NCI-H146 treated with DMSO at 0.1 percent for 48 hours (cell line): ENCODE results near the gene CEP83.

Experiments used
- DNase-seq: peaks from one replicate; lab custom pipeline; 2025; ENCODE audit not compliant: unreplicated experiment; lab: John Stamatoyannopoulos, UW

Gene CEP83

DNA sequence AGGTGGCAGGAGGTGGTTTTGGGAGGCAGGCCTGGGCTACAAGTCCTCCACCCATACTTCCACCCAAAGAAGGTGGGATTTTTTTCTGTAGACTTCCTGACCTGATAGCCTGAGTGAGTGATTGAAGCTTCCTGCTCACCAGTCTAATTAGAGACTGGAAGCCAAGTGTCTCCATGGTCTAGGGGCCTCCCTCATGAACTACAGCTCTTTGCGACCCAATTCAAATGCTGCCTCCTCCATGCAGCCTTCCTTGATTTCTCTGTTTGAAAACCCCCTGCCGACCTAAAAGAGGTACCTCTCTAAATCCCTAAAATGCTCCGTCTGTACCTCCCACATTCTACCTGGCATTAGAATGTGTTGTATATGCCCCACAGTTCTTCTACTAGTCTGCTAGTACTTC is 186.4 kb downstream of the CEP83 start:
- no peak for DNase-seq

DNA sequence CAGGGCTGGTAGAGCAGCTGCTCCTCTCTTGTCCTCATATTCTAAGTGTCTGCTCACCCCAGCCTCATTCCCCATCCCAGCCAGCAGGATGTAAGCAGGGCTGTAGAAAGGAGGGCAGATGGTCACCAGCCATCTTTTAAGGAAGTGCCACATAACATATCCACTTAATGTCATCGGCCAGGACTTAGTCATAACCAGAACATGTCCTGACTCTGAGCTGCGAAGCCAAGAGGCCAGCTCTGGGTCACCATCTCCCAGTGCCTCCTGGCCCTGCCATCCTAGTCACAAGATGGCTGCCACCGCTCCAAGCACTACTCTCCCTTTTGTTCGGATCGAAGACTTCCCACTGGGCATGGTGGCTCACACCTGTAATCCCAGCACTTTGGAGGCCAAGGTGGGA is 187.4 kb downstream of the CEP83 start:
- no peak for DNase-seq

DNA sequence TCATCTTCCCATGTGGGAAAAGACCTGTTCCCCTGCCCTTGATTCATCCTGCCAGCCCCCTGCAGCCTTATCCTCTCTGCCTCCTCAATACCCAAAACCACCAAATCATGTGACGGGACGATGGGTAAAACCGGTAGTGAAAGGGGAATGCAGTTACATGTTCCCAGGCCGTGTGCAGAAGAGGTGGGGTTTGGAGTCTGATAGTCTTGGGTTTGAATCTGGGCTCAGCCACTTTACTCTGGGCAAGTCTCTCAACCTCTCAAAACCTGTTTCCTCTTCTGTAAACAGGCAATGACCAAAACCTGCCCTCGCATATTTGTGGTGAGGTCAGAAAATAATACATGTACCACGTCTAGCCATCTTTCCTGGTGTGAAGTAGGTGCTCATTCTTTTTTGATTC is 188.3 kb downstream of the CEP83 start:
- no peak for DNase-seq

DNA sequence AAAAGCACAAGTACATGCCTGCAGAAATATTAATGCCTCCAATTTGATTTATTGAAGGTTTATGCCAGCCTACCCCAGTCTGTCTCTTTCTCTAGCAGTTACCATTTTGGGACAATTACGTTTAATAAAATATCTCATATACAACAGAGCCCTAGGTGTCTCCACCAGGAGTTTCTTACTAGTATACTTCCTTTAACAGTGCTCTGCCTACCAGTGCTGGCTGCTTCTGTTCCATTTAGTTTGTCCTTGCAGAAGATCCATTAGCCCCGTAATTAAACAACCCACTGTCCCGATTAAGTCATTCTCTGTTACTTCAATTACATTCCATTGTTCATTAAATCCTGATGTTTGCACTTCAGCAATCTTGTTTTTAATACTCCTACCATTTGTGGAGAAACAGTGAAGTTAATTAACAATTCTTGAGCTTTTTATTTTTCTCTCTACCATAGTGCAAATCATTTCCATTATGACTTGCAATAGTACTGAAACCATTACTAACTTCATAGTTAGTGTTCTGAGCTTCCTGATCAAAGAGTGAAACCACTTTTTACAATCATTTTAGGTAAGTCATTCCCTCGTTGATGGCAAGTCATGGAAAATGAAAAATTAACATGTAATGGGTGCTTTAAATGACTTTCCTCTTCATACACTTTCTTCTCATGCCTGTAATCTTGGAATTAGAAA is 190.2 kb downstream of the CEP83 start:
- DNase-seq = no peak

DNA sequence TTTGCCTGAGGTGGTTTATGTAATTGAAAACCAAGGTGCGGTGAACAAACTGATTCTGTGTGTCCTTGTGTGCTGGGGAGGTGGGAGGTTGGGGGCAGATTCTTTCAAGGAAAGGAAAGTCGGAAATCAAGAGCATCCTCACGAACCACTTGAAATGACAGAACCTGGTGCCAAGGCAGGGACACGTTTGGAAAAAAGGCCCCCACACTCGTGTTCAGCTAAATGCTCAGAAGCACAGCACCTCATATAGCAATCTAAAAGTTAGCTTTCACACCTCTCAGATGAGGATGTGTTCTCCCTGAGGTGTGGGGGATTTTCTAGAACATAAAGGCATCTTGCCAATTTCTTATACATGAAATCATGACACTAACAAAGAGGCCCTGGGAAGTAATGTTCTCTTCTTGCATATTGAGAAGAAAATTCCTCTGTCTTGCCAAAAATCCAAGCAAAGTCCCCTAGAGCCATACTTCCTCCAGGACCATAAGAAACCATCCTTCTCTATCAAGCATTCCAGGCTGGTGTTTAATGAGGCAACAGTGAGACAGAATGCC is 191.7 kb downstream of the CEP83 start:
- DNase-seq = no peak

DNA sequence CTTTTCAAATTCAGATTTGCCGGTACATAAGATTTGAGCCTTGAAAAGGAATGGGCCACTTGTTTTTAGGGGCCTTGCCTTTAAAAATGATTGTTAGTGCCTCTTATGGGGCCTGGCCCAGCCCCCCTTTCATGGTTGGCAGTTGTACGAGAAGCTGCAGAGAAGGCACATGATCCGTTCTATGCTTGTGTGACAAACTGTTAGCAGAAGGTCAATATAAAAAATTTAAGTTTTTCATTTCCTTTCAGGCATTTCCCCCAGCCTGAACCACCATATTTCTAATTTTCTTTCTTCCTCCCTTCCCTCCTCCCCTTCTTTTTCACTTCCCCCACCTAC is 192.2 kb downstream of the CEP83 start:
- no peak for DNase-seq

DNA sequence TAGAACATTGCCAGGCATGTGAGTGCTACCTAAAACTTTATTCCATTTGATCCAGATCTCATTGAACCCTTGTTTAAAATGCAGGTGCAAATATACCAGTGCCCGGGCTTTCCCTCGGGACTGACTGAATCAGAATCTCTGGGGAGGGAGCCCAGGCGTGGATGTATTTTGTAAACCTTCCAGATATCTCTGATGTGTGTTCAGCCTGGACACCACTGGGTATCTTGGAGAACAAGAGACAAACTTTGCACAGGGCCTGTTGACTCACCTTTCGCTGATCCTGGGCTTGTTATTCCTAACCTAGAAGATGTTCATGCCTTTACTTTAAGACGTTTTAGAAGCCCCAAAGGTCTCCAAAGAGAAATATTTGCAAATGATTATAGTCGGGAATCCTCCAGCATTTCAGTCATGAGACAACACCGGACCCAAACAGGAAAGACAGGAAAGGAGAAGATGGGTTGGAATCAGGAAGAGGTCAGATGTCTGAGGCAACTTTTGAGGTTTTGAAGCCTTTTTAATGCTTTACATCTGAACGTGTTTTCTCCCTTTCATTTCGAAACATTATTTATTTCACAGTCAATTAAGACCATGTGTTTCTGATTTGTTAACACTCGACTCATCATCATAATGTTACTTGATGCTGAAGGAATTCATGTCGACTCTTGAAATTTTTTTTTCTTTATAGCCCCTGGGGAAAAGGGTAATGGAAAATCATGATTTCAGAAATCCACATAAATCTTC is 192.7 kb downstream of the CEP83 start:
- no peak for DNase-seq

DNA sequence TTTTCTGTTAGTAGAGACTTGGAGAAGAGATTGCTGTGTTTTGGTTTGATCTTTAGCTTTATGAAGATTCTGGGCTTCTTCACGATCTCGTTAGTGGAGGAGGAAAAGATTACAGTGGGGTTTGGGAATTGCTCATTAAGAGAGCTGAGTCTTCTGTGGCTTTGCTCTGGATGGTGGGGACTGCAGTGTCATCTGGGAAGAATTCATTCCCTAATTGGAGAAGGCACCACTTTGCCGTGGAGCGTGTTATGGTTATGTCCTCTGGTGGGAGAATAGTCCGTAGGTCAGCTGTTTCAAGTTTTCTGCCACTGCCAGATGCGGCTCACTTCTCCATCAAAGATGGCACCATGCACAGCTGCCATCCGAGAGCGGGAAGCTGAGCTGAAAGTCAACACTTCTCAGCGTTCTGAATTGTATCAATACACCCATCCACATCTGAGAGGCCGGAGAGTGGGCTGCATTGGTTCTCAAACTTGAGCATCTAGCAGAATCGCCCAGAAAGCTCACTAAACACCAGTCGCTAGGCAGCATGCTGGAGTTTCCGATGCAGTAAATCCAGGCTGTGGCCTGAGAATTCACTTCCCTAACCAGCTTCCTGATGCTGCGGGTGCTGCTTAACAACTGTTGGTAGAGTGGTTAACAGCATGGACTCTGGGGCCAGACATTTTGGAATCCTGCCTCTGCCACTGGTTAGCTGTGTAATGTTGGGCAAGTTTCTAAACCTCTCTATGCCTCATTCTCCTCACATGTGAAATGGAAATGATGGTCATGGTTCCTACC is 193.5 kb downstream of the CEP83 start:
- DNase-seq = no peak

DNA sequence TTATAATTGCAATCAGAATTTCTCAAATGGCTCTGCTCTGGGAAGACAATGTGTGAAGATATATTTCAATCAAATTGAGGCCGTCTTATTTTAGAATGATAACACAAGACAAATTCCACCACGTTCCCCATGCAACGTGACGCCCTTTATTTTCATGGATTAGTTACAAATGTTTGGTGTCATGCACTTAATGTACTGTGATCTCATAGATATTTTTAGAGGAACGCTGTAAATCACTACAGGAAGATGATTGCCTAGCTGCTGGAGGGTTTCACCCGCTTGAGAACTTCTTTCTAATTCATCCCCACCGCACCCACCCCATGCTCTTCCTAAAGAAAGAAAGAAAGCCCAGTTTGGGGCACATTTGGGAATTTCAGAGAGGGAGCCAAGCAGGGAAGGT is 194.1 kb downstream of the CEP83 start:
- DNase-seq = no peak

DNA sequence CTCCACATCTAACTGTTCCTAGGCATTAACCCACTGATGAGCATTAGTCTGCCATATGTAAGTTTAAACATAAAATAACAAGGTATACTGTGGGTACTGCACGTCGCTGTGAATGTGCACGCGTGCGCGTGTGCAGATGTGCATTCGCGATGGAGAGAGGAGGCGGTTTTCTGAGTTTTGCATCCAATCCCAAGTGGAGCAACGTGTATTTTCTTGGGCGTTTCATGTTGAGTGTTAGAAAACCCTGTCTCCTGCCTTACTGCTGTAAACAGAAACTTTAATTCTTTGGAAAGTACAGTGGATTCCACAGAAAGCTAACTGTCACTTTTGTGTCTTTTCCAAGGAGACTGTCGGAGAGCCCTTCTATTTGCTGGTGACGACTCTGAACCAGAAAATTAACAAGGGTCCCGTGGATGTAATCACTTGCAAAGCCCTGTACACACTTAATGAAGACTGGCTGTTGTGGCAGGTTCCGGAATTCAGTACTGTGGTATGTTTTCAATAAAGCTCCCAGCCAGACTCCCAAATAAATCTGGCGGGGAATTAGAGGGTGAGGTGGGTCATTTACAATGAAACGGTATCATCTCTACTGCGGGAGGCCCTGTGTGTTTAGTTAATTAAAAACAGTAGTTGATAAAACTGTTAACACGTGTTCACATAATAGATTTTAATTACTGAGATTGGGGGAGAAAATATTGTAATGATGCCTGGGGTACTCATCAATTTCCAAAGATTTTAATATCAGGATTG is 194.8 kb downstream of the CEP83 start:
- DNase-seq = no peak

DNA sequence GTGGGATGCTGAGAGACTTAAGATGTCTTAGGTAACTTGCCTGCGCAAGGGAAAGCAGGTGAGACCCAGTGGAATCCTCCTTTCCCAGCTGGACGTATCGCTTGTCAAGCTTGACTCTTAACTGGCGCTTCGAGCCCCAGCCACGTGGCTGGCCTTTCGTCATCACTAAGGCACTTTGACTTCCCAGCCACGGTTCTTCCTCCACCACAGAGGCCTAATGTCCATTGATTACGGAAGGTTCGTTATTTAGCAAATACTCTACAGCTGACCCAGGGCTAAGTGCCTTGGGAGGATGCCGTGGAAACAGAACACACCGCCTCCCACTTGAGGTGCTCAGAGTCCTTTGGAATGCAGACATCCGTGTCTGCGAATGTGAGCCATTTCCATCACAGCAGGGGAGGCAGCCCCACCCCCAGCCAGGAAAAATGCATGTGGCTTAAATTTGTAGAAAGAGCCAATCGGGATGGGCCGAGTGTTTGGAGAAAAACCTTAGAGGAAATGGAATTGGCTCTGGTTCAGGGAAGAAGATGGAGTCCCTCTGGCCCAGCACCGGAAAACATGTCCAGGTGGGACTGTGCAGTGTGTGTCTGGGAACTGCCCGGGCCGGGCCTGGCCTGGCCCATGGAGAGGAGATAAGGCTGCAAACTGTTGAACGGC is 195.6 kb downstream of the CEP83 start:
- no peak for DNase-seq

DNA sequence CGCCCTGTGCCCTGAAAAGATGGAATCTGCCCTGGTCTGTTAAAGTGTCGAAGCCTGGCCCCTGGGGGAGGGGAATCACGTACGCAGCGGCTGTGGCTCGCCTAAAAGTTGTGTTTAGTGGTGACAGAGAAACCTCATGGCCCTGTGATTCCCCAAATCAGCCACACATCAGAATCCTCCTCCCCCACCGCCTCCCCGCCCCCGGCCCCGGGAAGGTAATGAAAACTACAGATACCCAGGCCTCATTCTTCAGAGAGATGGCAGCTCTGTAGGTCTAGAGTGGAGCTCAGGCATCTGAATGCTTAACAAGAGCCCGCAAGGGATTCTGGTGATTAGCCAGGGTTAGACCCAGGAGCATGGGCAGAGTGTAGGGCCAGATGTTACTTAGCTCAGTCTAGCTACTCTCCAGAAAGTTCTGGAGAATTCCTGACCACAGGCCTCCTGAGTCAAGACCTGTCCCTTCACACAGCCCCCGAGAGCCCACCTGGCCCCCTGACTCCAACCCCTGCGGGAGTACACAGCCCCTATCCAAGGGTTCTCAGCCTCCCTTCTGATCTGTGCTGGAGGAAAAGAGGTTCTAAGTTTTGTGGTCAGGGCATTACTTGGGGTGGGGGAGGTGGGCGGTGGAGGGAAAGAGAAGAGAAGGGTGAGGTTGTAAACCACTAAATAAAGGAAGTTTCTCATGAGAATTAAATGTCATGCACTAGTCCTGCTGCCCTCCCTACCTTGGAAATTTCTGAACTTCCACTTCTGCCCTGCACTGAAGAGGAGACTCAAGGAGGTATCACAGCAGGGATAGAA is 196.5 kb downstream of the CEP83 start:
- DNase-seq = no peak

DNA sequence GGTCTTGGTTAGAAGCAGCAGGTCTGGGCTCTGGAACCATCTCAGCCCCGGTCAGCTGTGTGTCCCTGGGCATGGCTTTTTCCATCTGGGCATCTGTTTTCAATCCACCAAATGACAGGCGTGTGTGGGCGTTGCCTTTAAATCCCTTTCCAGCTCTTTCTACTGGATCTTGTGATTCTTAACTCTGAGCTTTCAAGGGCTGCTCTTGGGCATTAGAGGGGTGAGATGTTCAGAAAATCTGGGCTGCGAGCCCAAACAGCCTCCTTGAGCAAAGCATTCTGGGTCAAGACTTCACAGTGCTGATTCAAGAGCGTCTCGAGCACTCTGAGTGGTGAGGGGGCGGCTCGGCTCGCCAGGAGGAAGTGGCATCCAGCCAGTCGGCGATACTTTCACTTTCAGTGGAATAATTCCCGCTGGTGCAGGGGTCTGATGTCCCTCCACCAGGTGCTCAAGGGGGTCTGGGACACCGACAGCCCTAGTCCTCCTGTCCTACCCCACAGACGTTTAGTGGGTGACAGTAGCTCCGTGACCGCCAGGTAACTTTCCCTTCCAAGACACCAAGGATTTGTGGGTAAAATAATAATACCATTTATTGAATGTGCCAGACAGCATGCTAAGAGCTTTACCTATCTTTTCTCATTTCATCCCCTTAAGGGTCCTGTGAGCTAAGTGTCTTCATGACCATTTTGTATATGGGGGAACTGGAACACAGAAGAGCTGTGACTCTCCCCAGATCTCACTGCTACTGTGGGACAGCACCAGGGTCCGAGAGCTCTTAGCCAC is 197.2 kb downstream of the CEP83 start:
- DNase-seq = no peak

DNA sequence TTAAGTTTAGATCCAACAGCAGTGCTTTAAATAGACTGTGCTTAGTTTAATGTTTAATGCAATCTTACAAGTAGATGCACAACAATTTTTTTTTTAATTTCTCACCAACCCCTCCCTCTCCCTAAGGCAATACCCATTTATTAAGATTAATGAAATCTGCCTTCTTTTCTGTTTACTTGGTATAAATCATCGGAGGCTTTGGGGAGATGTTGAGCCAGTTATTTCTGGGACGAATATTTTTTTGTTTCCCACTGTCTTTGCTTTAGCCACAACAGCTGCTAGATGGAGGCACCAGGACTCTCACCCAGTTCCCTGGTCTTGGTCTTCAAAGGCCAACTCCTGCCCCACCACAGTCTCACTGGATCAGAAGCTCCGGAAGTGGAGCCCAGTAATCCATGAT is 197.9 kb downstream of the CEP83 start:
- DNase-seq = no peak

DNA sequence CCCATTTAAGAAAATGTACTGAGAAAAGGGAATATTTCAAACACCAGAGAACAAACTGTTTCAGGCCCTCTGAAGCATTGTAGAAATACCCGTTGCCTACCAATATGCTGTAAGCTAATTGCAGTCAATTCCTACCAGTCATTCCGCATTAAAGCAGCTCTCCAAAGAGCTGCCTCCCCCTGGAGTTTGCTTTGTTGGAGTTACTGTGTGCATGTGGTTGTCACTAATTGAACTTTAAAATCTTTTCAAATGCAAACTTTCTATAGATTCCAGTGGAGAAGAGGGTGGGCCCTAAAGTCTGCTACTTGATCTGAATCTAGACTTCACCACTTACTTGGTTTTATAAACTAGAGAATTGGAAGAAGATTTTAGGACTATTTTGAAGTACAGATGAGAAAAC is 198.5 kb downstream of the CEP83 start:
- DNase-seq = no peak

DNA sequence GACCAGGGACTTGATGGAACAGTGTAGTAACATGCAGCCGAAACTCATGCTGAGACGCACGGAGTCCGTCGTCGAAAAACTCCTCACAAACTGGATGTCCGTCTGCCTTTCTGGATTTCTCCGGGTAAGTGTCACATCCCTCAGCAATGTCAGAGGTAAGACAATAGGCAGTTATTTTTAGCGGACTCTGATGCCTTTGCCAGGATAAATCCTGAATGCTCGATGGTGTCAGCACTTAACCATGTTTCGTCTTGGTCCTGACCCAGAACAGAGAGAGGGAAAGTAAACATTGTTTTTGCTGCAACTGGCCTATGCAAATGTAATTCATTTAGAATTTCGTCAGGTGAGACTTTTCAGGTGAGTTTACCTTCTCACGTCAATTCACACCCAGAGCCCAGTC is 198.9 kb downstream of the CEP83 start:
- no peak for DNase-seq

DNA sequence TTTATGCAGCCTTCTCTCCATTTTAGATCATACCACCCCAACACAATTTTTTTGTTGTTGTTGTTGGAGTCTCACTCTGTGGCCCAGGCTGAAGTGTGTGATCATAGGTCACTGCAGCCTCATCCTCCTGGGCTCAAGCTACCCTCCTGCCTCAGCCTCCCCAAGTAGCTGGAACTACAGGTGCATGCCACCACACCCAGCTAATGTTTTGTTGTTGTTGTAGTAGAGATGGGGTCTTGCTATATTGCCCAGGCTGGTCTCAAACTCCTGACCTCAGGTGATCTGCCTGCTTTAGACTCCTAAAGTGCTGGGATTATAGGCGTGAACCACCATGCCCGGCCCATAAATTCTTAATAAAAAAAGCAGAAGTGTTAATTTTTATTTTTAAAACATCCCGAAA is 199.7 kb downstream of the CEP83 start:
- no peak for DNase-seq

DNA sequence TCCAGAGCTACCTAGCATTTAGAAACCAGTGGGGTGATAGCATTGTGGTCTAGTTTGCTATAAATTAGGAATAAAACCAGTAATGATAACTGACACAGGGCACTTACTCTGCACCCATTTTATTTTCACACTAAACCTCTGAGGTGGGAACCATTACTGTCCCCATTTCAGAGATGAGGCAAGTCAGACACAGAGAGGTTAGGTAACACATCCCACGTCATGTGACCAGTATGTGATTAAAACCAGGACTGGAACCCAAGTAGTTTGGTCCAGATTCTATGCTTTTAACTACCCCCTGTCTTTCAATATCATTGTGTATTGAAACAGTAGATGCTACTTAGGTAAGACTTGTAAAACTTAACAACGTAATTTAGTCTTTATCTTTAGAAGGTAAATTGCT is 201.1 kb downstream of the CEP83 start:
- DNase-seq = no peak
